NCI-H524 (cell line): Measurements from ENCODE around the gene TGFBR3.

Experiments used
- DNase-seq, 2 experiments: peaks; one replicate each; lab custom pipeline; 2025; lab: John Stamatoyannopoulos, UW

Gene TGFBR3

DNA sequence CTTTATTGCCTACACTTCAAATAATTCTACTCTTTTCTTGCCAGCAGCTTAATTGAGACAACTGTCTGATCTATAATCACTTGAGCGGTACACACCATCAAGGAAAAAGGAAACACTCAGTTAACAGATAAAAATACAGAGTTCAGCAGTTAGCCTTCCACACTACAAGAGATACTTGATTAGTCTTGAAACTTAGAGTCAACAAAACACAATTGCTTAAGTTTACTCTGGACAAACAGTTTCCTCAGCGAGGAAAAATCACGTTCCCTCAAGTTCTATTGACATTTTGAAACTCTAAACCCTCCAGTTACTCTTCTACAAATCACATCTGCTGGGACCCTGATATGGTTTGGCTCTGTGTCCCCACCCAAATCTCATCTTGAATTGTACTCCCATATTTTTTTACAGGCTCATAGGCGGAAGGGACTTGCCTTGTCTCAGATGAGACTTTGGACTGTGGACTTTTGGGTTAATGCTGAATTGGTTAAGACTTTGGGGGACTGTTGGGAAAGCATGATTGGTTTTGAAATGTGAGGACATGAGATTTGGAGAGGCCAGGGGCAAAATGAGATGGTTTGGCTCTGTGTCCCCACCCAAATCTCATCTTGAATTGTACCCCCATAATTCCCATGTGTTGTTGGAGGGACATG lies 244.9 kb downstream of the TGFBR3 start:
- no peak for DNase-seq

DNA sequence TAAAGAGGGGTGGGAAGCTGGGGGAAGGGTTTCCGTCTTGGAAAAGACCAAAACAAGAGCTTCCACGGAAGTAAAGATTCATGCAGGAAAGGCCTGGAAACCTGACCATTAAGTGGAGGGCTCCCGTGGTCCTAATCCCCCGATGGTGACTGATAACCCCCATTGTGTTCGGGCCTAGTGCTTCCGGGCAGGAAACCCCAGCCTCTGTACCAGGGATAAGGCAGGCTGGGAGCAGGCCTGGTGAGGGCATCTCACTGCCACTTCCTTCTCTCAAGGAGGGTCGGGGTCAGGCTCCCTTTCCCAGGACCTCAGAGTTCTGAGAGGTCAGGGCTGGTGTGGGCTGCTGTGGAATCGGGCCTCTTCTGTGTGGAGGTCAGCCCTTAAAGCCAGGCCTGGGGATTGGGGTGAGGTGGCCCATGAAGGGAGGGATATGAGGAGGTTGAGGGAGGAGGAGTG lies 248.4 kb downstream of the TGFBR3 start:
- no peak for DNase-seq

DNA sequence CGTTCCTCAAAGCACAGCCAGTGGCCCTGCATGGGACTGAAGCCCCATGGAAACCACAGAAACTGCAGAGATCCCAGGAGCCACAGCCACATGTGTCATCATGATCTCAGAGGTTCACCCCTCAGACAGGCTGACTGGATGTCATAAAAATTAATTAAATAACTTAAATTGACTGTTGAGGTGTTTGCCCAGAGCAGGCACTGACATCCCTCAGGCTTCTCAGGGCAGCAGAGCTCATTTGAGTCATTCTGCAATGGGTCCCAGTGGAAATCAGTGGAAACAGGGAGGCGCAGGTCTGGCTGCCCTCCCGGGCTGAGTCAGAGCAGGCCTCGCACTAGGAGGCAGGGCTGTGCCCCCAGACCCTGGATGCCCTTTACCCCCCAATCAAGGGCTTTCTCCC lies 250.2 kb downstream of the TGFBR3 start:
- DNase-seq, result no peak

DNA sequence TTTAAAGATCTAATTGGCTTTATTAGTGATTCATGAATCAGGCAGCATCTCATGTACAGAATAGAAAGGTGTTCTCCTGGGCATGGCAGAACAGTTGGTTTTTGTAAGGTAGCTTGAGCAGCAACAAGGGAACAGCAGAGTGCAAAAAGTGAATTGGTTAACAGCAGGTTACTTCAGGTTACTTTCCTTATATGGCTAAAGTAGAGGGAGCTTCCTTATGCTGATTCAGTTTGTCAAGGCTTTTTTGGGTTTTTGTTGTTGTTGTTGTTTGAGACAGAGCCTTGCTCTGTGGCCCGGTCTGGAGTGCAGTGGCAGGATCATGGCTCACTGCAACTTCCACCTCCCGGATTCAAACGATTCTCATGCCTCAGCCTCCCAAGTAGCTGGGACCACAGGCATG lies 252.5 kb downstream of the TGFBR3 start:
- DNase-seq, result no peak

DNA sequence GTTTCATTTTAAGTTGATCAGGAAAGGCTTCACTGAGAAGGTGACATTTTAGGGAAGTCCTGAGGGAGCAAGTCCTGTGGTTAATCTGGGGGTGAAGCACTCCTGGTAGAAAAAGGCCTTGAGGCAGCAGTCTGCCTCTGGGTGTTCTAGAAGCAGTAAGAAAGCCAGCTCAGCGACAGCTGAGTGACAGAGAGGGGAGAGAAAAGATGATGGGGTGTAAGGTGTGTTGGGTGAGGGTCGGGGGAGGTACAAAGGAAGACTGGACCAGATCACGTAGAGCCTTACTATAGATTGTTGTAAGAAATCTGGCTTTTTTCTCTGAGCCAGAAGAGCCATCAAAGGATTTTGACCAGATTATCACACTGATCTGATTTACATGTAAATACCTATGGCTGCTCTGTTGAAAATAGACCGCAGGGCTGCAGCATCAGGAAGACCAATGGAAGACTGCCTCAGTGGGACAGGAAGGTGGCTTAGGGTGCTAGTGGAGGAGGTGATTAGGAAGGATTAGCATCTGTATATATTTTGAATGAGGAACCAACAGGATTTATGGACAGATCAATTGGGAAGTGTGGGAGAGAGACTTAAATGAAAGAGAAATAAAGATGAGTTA lies 254.1 kb downstream of the TGFBR3 start:
- no peak for DNase-seq

DNA sequence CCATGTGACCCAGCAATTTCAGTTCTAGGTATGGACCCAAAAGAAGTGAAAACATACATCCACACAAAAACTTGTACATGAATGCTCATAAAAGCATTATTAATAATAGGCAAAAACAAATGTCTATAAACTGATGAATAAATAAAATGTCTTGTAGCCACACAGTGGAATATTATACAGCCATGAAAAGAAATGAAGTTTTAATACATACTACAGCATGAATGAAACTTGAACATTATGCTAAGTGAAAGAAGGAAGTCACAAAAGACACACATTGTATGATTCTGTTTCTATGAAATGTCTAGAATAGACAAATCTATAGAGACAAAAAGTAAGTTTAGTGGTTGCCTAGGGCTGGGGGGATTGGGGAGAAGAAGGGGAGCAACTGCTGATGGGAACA lies 255.1 kb downstream of the TGFBR3 start:
- no peak for DNase-seq
